ENCODE data around the gene MAGI2. TPM values are rescaled to one million over a fixed set of nuclear protein-coding genes. Genes with fewer than 3 reads are reported as not detected.

Gene MAGI2
- total RNA-seq, 6 experiments from 2014 or later, result 7.1 to 9.8 (median 8.5) TPM

DNA sequence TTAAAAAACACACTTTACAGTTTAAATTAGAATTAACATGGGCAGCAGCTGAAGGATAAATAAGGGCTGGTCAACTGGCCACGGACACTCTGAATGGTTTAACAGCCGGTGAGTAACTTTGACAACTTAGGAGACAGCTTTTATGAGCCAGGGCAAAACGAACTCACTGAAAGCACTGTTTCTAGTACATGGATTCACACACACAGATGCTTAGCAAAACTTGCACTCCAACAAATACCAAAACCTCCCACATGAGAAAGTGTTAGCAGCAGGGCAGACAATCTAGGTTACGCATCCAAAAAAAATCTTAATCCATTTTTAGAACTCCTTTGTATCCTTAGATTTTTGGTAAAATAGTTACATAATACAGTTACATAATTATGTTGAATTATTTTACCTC, 1168.5 kb downstream of the MAGI2 start:
- peaks cover 9% of the 10 kb centered on the region; the same call in 1 of the 2 replicates for H3K9me3 Mint-ChIP-seq
- no peak overlapping the region for H3K27ac Mint-ChIP-seq
- TF ChIP-seq, protein P1, sequence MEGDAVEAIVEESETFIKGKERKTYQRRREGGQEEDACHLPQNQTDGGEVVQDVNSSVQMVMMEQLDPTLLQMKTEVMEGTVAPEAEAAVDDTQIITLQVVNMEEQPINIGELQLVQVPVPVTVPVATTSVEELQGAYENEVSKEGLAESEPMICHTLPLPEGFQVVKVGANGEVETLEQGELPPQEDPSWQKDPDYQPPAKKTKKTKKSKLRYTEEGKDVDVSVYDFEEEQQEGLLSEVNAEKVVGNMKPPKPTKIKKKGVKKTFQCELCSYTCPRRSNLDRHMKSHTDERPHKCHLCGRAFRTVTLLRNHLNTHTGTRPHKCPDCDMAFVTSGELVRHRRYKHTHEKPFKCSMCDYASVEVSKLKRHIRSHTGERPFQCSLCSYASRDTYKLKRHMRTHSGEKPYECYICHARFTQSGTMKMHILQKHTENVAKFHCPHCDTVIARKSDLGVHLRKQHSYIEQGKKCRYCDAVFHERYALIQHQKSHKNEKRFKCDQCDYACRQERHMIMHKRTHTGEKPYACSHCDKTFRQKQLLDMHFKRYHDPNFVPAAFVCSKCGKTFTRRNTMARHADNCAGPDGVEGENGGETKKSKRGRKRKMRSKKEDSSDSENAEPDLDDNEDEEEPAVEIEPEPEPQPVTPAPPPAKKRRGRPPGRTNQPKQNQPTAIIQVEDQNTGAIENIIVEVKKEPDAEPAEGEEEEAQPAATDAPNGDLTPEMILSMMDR (IDR thresholded peaks at IDR 0.05), result no peak
- no peaks in the 10 kb centered on the region for H3K27me3 Mint-ChIP-seq (ENCODE audit: insufficient read depth)
- H3K36me3 Mint-ChIP-seq (ENCODE audit: low read depth), result peaks cover 17% of the 10 kb centered on the region; the same call in 1 of the 2 replicates
- DNase-seq, result no peak
- H3K4me1 Mint-ChIP-seq (ENCODE audit: low read depth), result peaks cover 40% of the 10 kb centered on the region
- H3K4me3 Mint-ChIP-seq, result no peak overlapping the region

DNA sequence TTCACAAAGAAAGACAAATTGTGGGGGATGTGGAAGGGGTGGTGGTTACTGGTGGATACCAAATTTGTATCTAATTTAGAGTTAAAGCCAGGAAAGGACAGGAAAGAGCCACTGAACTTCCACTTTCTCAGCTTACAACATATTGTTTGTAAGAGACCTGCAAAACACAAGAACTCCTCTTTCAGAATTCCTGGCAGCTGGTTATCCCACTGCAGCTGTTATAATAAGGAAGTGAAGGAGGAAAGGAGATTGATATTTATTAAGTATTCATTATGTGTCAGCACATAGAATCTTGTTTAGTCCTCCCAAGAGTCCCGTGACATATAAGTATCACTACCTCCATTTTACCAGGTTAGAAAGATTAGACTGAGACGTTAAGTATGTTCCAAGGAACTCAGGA, 1173.2 kb downstream of the MAGI2 start:
- peak overlapping the region; percentile 55; the same call in 1 of the 2 replicates for H3K27ac Mint-ChIP-seq
- peaks cover 10% of the 10 kb centered on the region; the same call in 1 of the 2 replicates for H3K36me3 Mint-ChIP-seq (ENCODE audit: low read depth)
- H3K27me3 Mint-ChIP-seq (ENCODE audit: insufficient read depth), result no peaks in the 10 kb centered on the region
- no peak for DNase-seq
- H3K9me3 Mint-ChIP-seq, result no peaks in the 10 kb centered on the region
- TF ChIP-seq, protein P1 (IDR thresholded peaks at IDR 0.05), result no peak
- peaks cover 52% of the 10 kb centered on the region for H3K4me1 Mint-ChIP-seq (ENCODE audit: low read depth)
- H3K4me3 Mint-ChIP-seq, result no peak overlapping the region

DNA sequence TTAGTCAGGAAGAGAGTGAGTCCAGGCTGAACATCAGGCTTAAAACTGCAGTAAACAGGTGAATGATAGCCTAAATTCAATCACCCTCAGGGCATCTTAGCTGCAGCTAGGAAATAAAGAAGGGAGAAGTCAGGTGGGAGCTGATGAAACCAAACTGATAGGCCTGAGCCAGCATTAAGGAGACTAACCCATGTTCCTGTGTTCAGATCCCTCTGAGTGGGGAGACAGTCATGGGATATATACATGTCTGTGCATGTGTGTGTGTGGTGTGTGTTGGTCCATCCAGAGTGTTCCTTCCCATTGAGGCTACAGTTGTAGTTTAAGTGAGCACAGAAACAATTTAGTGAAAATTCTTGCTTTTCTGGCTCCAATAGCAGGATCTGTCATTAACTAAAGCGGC, 1174.0 kb downstream of the MAGI2 start:
- Mint-ChIP-seq H3K9me3 (no peaks in the 10 kb centered on the region), H3K27ac (peak overlapping the region; percentile 87), H3K36me3 (ENCODE audit: low read depth) (peaks cover 10% of the 10 kb centered on the region; the same call in 1 of the 2 replicates), H3K4me3 (peak overlapping the region; percentile 79), H3K27me3 (ENCODE audit: insufficient read depth) (no peaks in the 10 kb centered on the region), H3K4me1 (ENCODE audit: low read depth) (peaks cover 46% of the 10 kb centered on the region)
- TF ChIP-seq, protein P1 (IDR thresholded peaks at IDR 0.05), result no peak
- DNase-seq, result no peak

DNA sequence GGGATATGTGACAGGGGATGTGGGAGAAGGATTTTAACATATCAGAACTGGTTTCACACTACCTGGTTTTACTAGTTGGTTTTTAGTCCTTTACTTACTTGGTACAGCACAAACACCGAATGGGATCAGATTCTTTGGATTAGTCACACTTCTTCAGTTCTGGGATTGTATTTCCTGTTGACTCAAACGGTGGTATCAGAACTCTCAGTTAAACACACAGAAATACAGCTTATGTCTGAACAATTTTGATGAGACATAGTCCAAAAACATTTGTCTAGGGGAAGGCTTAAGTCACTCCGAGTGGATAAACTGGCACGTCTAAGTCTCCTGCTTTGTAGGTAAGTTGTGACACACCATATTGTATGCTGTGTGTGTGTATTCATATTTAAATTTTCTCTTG, 1174.4 kb downstream of the MAGI2 start:
- Mint-ChIP-seq H3K4me3 (peak overlapping the region; percentile 79), H3K4me1 (ENCODE audit: low read depth) (peaks cover 46% of the 10 kb centered on the region), H3K27ac (peak overlapping the region; percentile 87), H3K27me3 (ENCODE audit: insufficient read depth) (no peaks in the 10 kb centered on the region), H3K36me3 (ENCODE audit: low read depth) (peaks cover 10% of the 10 kb centered on the region; the same call in 1 of the 2 replicates), H3K9me3 (no peaks in the 10 kb centered on the region)
- TF ChIP-seq, protein P1 (IDR thresholded peaks at IDR 0.05), result no peak
- peak; percentile 83 for DNase-seq

DNA sequence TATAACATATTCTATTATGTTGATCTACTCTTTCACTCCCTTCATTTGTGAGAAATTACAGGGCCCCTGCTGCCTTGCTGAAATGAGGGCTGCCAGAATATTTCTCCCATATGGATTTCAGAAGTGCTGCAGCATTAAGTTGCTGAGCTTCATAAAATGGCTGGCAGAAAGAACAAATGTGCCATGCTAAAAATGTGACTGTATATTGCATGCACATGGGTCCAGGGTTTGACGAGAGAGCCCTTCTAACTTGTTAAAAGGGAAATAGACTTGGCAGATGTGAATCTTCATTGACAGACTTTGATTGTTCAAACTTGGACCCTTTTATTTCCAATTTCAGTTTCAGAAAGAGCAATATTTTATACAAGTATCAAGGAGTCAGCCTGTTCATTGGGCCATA, 1186.3 kb downstream of the MAGI2 start:
- no peak overlapping the region for H3K27ac Mint-ChIP-seq
- no peaks in the 10 kb centered on the region for H3K27me3 Mint-ChIP-seq (ENCODE audit: insufficient read depth)
- H3K9me3 Mint-ChIP-seq, result peaks cover 15% of the 10 kb centered on the region
- no peak for DNase-seq
- H3K4me1 Mint-ChIP-seq (ENCODE audit: low read depth), result no peaks in the 10 kb centered on the region; the same call in 1 of the 2 replicates
- TF ChIP-seq, protein P1 (IDR thresholded peaks at IDR 0.05), result no peak
- no peak overlapping the region for H3K4me3 Mint-ChIP-seq
- H3K36me3 Mint-ChIP-seq (ENCODE audit: low read depth), result peaks cover 29% of the 10 kb centered on the region

Measured in HFFc6 (cell line).